ENCODE results near the gene LILRB1. TPM values are rescaled to one million over a fixed set of nuclear protein-coding genes. Genes with fewer than 3 reads are reported as not detected.
"Not testable (repeated sequence)": the region's sequence is repeated elsewhere in the genome, so short reads cannot be mapped to it uniquely, and the experiment has no call there.

The LILRB1 gene
- total RNA-seq, 4 donors from 2014 or later = 0.59 to 15.3 (median 3.4) TPM

GRCh38 chr19:54630782-54631181 lies 498 bp downstream of the LILRB1 start:
- no peaks in the 10 kb centered on the region for H3K36me3 ChIP-seq
- H3K9me3 ChIP-seq = peaks cover 0 to 8% (median 0%) of the 10 kb centered on the region in 4 donors
- no peaks in the 10 kb centered on the region for H3K27me3 ChIP-seq
- peak overlapping the region in 1 of 4 donors; percentile 29 for H3K4me3 ChIP-seq
- WGBS, 2 donors = 45 to 58% methylated on average over 5 to 6 of the region's 6 CpGs
- no peak overlapping the region for H3K27ac ChIP-seq
- DNase-seq (ENCODE audit: low spot score in 2 of 2) = no peak
- TF ChIP-seq POLR2A (IDR thresholded peaks at IDR 0.05) = no peak
- TF ChIP-seq EP300 (IDR thresholded peaks at IDR 0.05) = no peak
- TF ChIP-seq CTCF (IDR thresholded peaks at IDR 0.05) = no peak
- H3K4me1 ChIP-seq = no peaks in the 10 kb centered on the region

- not testable (repeated sequence) for DNase-seq (ENCODE audit: low spot score in 2 of 2); H3K4me1 ChIP-seq; H3K27me3 ChIP-seq; H3K4me3 ChIP-seq; H3K9me3 ChIP-seq; H3K36me3 ChIP-seq; H3K27ac ChIP-seq
- WGBS, 2 donors = 76 to 80% methylated on average over 20 to 23 of the region's 23 CpGs
Observed at GRCh38 chr19:54631489-54632337, 1.4 kb downstream of the LILRB1 start.

GRCh38 chr19:54632517-54632916 lies 2.2 kb downstream of the LILRB1 start:
- 81 to 90% methylated on average over 5 to 16 of the region's 16 CpGs for WGBS, 2 donors
- not testable (repeated sequence) for H3K4me3 ChIP-seq; H3K4me1 ChIP-seq; DNase-seq (ENCODE audit: low spot score in 2 of 2); H3K27ac ChIP-seq; H3K9me3 ChIP-seq; H3K36me3 ChIP-seq; H3K27me3 ChIP-seq

GRCh38 chr19:54633401-54633800 lies 3.1 kb downstream of the LILRB1 start:
- WGBS, 2 donors = 65 to 71% methylated on average over 6 to 7 of the region's 7 CpGs
- no peak overlapping the region for H3K4me3 ChIP-seq
- H3K4me1 ChIP-seq = no peaks in the 10 kb centered on the region
- H3K36me3 ChIP-seq = no peaks in the 10 kb centered on the region
- H3K9me3 ChIP-seq = no peaks in the 10 kb centered on the region
- no peaks in the 10 kb centered on the region for H3K27me3 ChIP-seq
- TF ChIP-seq POLR2A (IDR thresholded peaks at IDR 0.05) (no peak), CTCF (IDR thresholded peaks at IDR 0.05) (no peak), EP300 (IDR thresholded peaks at IDR 0.05) (no peak)
- no peak overlapping the region for H3K27ac ChIP-seq
- no peak for DNase-seq (ENCODE audit: low spot score in 2 of 2)

GRCh38 chr19:54636081-54636480 lies 5.8 kb downstream of the LILRB1 start:
- WGBS, 2 donors = 17 to 49% methylated on average over 12 of the region's 12 CpGs
- H3K27me3 ChIP-seq; H3K9me3 ChIP-seq; H3K4me3 ChIP-seq; DNase-seq (ENCODE audit: low spot score in 2 of 2); H3K4me1 ChIP-seq; H3K27ac ChIP-seq; H3K36me3 ChIP-seq: not testable (repeated sequence)

- H3K27me3 ChIP-seq = no peaks in the 10 kb centered on the region
- no peaks in the 10 kb centered on the region for H3K9me3 ChIP-seq
- H3K36me3 ChIP-seq = no peaks in the 10 kb centered on the region
- DNase-seq (ENCODE audit: low spot score in 2 of 2) = no peak
- H3K4me1 ChIP-seq = no peaks in the 10 kb centered on the region
- H3K27ac ChIP-seq = no peak overlapping the region
- 90 to 91% methylated on average over 18 of the region's 18 CpGs for WGBS, 2 donors
- no peak overlapping the region for H3K4me3 ChIP-seq
- no peak for TF ChIP-seq POLR2A (IDR thresholded peaks at IDR 0.05)
- TF ChIP-seq CTCF (IDR thresholded peaks at IDR 0.05) = no peak
- TF ChIP-seq EP300 (IDR thresholded peaks at IDR 0.05) = no peak
Observed at GRCh38 chr19:54638683-54639082, 8.4 kb downstream of the LILRB1 start.

GRCh38 chr19:54642953-54643352 lies 12.7 kb downstream of the LILRB1 start:
- 66 to 74% methylated on average over 5 of the region's 5 CpGs for WGBS, 2 donors

GRCh38 chr19:54643583-54643982 lies 13.3 kb downstream of the LILRB1 start:
- WGBS, 2 donors = 60 to 70% methylated on average over 6 of the region's 6 CpGs
- DNase-seq (ENCODE audit: low spot score in 2 of 2) = not testable (repeated sequence)

More at GRCh38 chr19:54642953-54643352, 12.7 kb downstream of the LILRB1 start:
- H3K36me3 ChIP-seq; H3K4me1 ChIP-seq; DNase-seq (ENCODE audit: low spot score in 2 of 2); H3K27me3 ChIP-seq; H3K27ac ChIP-seq; H3K9me3 ChIP-seq; H3K4me3 ChIP-seq: not testable (repeated sequence)

More at GRCh38 chr19:54643583-54643982, 13.3 kb downstream of the LILRB1 start:
- H3K27ac ChIP-seq, H3K4me3 ChIP-seq, H3K4me1 ChIP-seq, H3K27me3 ChIP-seq, H3K36me3 ChIP-seq, H3K9me3 ChIP-seq: not testable (repeated sequence)
